Panc1 (cell line): ENCODE measurements around the gene GRK3. TPM values are rescaled to one million over a fixed set of nuclear protein-coding genes. Genes with fewer than 3 reads are reported as not detected.

Experiments
- ATAC-seq: fragments of 200-7000 bp; cut with Tn5 transposase; 2 replicates; pipeline ENCODE4 v1.9.1; 2020; ENCODE audit warnings: mild to moderate bottlenecking, moderate library complexity
- BruUV-seq: library from RNA; stranded (reverse); fragments of 400-500 nt; replicated peaks from 2 replicates; lab custom pipeline; 2021; lab: Mats Ljungman, UMichigan
- CTCF ChIA-PET: fragments of 300-600 bp; sonication (Branson Sonifier 250); formaldehyde crosslinking; loops from one replicate; lab custom pipeline; 2022; ENCODE audit warnings: antibody characterized with exemption; lab: Charles Lee
- POLR2A ChIA-PET: fragments of 300-600 bp; sonication (Branson Sonifier 250); formaldehyde crosslinking; loops from one replicate; lab custom pipeline; 2022; ENCODE audit warnings: antibody characterized with exemption; lab: Charles Lee
- DNase-seq: peaks from one replicate; pipeline ENCODE4 v3.0.0-alpha.2; 2010; ENCODE audit warnings: low read depth, low spot score
- H3K27ac ChIP-seq: 2 replicates; pipeline ENCODE4 v1.5.1; 2011; ENCODE audit warnings: mild to moderate bottlenecking, low read length, inconsistent platforms
- H3K27me3 ChIP-seq: fragments of 200-500 bp; sonication (Bioruptor generic); 2 replicates; pipeline ENCODE4 v1.6.0; 2014; ENCODE audit warnings: low read length, inconsistent platforms; ENCODE audit not compliant: control insufficient read depth, insufficient read depth
- H3K36me3 ChIP-seq: fragments of 200-500 bp; sonication (Bioruptor generic); 2 replicates; pipeline ENCODE4 v1.5.1; 2014; ENCODE audit warnings: inconsistent platforms, mild to moderate bottlenecking, low read length, moderate library complexity; ENCODE audit not compliant: control insufficient read depth, insufficient read depth
- H3K4me1 ChIP-seq: 2 replicates; pipeline ENCODE4 v1.5.1; 2011; ENCODE audit warnings: inconsistent platforms, mild to moderate bottlenecking, low read length, moderate library complexity; ENCODE audit not compliant: control insufficient read depth, insufficient read depth
- H3K4me3 ChIP-seq, 2 experiments: 2 replicates each; pipeline ENCODE4 v1.5.1; 2011 to 2012; ENCODE audit warnings: low read depth in 2 of 2, low read length in 2 of 2, mild to moderate bottlenecking in 2 of 2, inconsistent platforms in 1 of 2, moderate library complexity in 1 of 2
- H3K9me3 ChIP-seq: fragments of 200-500 bp; sonication (Bioruptor generic); 2 replicates; pipeline ENCODE4 v1.5.1; 2014; ENCODE audit warnings: low read depth, mild to moderate bottlenecking, inconsistent platforms, low read length, moderate library complexity; ENCODE audit not compliant: control insufficient read depth, insufficient read depth
- CTCF ChIP-seq: fragments of 450-650 bp; IDR thresholded peaks from 2 replicates; pipeline ENCODE4 v1.5.1; 2017; ENCODE audit warnings: mild to moderate bottlenecking
- POLR2AphosphoS5 ChIP-seq: IDR thresholded peaks from 2 replicates; pipeline ENCODE4 v1.6.1; 2012; ENCODE audit warnings: mild to moderate bottlenecking, low read depth, low read length, moderate library complexity
- REST ChIP-seq, 2 experiments: IDR thresholded peaks; 2 replicates each; pipeline ENCODE4 v1.6.1; 2011 to 2012; ENCODE audit warnings: low read depth in 2 of 2, control low read depth in 1 of 2, low read length in 1 of 2, mild to moderate bottlenecking in 1 of 2, moderate library complexity in 1 of 2; ENCODE audit not compliant: insufficient read depth in 1 of 2
- SIN3A ChIP-seq: IDR thresholded peaks from 2 replicates; pipeline ENCODE4 v1.6.1; 2012; ENCODE audit warnings: low read depth, mild to moderate bottlenecking, low read length, moderate library complexity, borderline replicate concordance; ENCODE audit not compliant: insufficient read depth
- TCF7L2 ChIP-seq: IDR thresholded peaks from 2 replicates; pipeline ENCODE4 v1.6.1; 2011; ENCODE audit warnings: mild to moderate bottlenecking, low read depth, low read length, inconsistent platforms
- in situ Hi-C: cut with HindIII; loops from 2 replicates; pipeline ENCODE4 v1.10.0; 2016; ENCODE audit warnings: low sequenced_read_pairs, low pct_unique_long_range_greater_than_20kb
- intact Hi-C: fragments of 100-400 bp; cut with micrococcal nuclease; formaldehyde crosslinking; loops from one replicate; pipeline ENCODE4 v1.10.0; 2022; ENCODE audit not compliant: unreplicated experiment
- total RNA-seq: library from RNA; stranded (reverse); gene quantifications from one replicate; pipeline ENCODE4 v1.2.1, GENCODE V29; 2021; ENCODE audit not compliant: unreplicated experiment

GRK3 gene
- total RNA-seq, 1 experiment from 2014 or later, result 12.0 TPM

GRCh38 chr22:25762147-25762546 lies 197.7 kb downstream of the GRK3 start:
- POLR2A ChIA-PET, result no interaction called here
- BruUV-seq, result no TSS peak
- H3K36me3 ChIP-seq, result no peaks in the 10 kb centered on the region
- no peaks in the 10 kb centered on the region for H3K27me3 ChIP-seq
- no peak for ATAC-seq
- intact Hi-C loops, result no loop called here
- H3K9me3 ChIP-seq, result no peaks in the 10 kb centered on the region
- H3K27ac ChIP-seq, result no peak overlapping the region
- in situ Hi-C loops, result no loop called here
- no peak overlapping the region for H3K4me3 ChIP-seq
- H3K4me1 ChIP-seq, result no peaks in the 10 kb centered on the region
- CTCF ChIA-PET, result interaction anchor here (0.7 kb wide), 1 partner anchor 196 kb away, joined by 3 read pairs; no protein-coding TSS in a partner anchor
- TF ChIP-seq REST (IDR thresholded peaks at IDR 0.05; ENCODE audit: insufficient read depth in 1 of 2, low read depth in 2 of 2, low read length in 1 of 2) (no peak), SIN3A (no peak), TCF7L2 (no peak), CTCF (no peak), POLR2AphosphoS5 (no peak)
- DNase-seq, result no peak

GRCh38 chr22:25763239-25763777 lies 198.8 kb downstream of the GRK3 start:
- in situ Hi-C loops, result no loop called here
- H3K36me3 ChIP-seq, result no peaks in the 10 kb centered on the region
- ATAC-seq, result no peak
- intact Hi-C loops, result no loop called here
- H3K27ac ChIP-seq, result no peak overlapping the region
- no peaks in the 10 kb centered on the region for H3K27me3 ChIP-seq
- no peaks in the 10 kb centered on the region for H3K4me1 ChIP-seq
- H3K4me3 ChIP-seq, result no peak overlapping the region
- H3K9me3 ChIP-seq, result no peaks in the 10 kb centered on the region
- ChIA-PET POLR2A (interaction anchor here (0.6 kb wide), 1 partner anchor 287 kb away, joined by 3 read pairs; no protein-coding TSS in a partner anchor), CTCF (no interaction called here)
- TF ChIP-seq REST (IDR thresholded peaks at IDR 0.05; ENCODE audit: insufficient read depth in 1 of 2, low read depth in 2 of 2, low read length in 1 of 2) (no peak), SIN3A (no peak), CTCF (no peak), TCF7L2 (no peak)
- no peak for DNase-seq
- BruUV-seq, result no TSS peak
